ENCODE data around the gene HES4. TPM values are rescaled to one million over a fixed set of nuclear protein-coding genes. Genes with fewer than 3 reads are reported as not detected.
A peak's percentile ranks its signal among the peaks of the same experiment; 100 is the strongest.

HES4 gene
- total and polyA plus RNA-seq, 4 donors = 13.5 to 47.9 (median 27.1) TPM

DNA sequence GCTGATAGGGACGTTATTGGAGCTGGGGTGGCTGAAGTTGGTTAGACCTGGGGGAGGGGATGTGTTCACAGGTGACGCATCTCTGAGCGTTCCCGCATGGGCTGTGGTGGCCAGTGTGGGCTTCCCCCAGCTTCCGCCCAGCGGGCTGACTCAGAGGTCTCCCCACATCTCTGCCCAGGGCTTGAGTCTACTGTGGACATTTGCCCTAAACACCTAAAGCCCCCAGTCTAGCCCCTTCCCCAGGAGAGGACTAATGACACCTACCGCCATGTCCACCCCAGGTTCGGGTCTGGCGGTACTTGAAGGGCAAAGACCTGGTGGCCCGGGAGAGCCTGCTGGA, 22.0 kb upstream of the HES4 start:
- Histone ChIP-seq H3K27me3 (ENCODE audit: control insufficient read depth in 3 of 3, insufficient read depth in 3 of 3, low read length in 2 of 3) (no peaks in the 10 kb centered on the region), H3K36me3 (ENCODE audit: control insufficient read depth in 4 of 4, insufficient read depth in 4 of 4, low read length in 4 of 4) (no peaks in the 10 kb centered on the region), H3K27ac (ENCODE audit: low read depth in 1 of 2, low read length in 1 of 2) (no peak overlapping the region), H3K9me3 (ENCODE audit: control insufficient read depth in 4 of 4, insufficient read depth in 3 of 4, low read length in 3 of 4) (no peaks in the 10 kb centered on the region), H3K4me1 (ENCODE audit: control insufficient read depth in 5 of 5, insufficient read depth in 5 of 5, low read length in 5 of 5) (peaks cover 0 to 38% (median 29%) of the 10 kb centered on the region in 5 donors), H3K4me3 (no peak overlapping the region), H3K9ac (ENCODE audit: insufficient read depth in 1 of 2, low read length in 2 of 2) (no peak overlapping the region)
- DNase-seq (no peak), ATAC-seq (ENCODE audit: insufficient read depth, low FRiP score) (no peak)
- TF ChIP-seq, protein P1, sequence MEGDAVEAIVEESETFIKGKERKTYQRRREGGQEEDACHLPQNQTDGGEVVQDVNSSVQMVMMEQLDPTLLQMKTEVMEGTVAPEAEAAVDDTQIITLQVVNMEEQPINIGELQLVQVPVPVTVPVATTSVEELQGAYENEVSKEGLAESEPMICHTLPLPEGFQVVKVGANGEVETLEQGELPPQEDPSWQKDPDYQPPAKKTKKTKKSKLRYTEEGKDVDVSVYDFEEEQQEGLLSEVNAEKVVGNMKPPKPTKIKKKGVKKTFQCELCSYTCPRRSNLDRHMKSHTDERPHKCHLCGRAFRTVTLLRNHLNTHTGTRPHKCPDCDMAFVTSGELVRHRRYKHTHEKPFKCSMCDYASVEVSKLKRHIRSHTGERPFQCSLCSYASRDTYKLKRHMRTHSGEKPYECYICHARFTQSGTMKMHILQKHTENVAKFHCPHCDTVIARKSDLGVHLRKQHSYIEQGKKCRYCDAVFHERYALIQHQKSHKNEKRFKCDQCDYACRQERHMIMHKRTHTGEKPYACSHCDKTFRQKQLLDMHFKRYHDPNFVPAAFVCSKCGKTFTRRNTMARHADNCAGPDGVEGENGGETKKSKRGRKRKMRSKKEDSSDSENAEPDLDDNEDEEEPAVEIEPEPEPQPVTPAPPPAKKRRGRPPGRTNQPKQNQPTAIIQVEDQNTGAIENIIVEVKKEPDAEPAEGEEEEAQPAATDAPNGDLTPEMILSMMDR (IDR thresholded peaks at IDR 0.05; ENCODE audit: control extremely low read depth, extremely low read depth) = no peak
- WGBS, 2 donors = 86 to 87% methylated on average over 10 of the region's 10 CpGs

DNA sequence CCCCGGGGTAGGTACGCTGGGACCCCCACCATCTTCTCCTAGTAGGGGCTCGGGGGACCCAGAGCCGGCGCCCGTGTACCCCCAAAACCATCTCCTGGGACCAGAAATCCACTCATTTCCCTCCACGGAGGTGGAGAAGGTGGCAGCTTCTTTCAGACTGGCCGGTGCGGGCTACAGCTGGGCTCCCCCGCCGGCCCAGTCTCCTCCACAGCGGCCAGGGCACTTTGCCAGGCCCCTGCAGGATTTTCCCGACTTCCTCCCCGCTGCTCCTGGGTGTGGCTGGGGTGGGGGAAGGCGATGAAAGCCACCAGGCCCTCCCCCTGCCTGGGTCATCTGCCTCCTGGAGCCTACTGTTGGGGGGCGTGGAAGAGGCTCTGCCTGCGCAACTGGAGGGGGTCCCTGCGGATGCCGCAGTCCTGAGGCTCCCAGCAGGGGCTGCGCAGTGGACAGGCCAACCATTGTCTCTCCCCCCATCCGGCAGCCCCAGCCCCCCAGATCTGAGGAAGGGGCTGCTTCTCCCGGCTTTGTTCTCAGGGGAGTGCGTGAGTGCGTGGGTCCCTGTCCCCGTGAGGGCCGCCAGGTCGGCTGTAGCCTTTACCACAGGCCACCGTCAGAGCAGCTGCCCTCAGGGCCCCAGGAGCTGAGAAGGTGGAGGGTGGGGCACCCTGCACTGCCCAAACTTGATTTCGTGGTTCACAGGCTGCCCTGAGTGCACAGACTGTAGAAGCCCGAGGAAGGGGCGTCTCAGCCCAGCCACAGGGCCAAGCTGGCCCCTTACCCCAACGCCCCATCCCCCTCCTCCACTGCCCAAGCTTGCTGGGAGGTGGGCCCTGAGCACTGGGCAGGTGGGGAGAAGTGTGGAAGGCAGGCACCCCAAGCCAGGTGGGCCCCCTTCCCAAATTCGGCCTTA, 21.4 kb upstream of the HES4 start:
- Histone ChIP-seq H3K36me3 (ENCODE audit: control insufficient read depth in 4 of 4, insufficient read depth in 4 of 4, low read length in 4 of 4) (no peaks in the 10 kb centered on the region), H3K4me1 (ENCODE audit: control insufficient read depth in 5 of 5, insufficient read depth in 5 of 5, low read length in 5 of 5) (peaks cover 0 to 35% (median 27%) of the 10 kb centered on the region in 5 donors), H3K9me3 (ENCODE audit: control insufficient read depth in 4 of 4, insufficient read depth in 3 of 4, low read length in 3 of 4) (no peaks in the 10 kb centered on the region), H3K4me3 (peak overlapping the region; percentile 17), H3K9ac (ENCODE audit: insufficient read depth in 1 of 2, low read length in 2 of 2) (no peak overlapping the region), H3K27me3 (ENCODE audit: control insufficient read depth in 3 of 3, insufficient read depth in 3 of 3, low read length in 2 of 3) (no peaks in the 10 kb centered on the region), H3K27ac (ENCODE audit: low read depth in 1 of 2, low read length in 1 of 2) (peak overlapping the region in 1 of 2 donors; percentile 66)
- TF ChIP-seq, protein P1 (IDR thresholded peaks at IDR 0.05; ENCODE audit: control extremely low read depth, extremely low read depth) = no peak
- peak; percentile 86 to 93 (median 88) for DNase-seq
- no peak for ATAC-seq (ENCODE audit: insufficient read depth, low FRiP score)
- WGBS, 2 donors = 24 to 29% methylated on average over 33 of the region's 33 CpGs

GRCh38 chr1:1020415-1021009, 20.6 kb upstream of the HES4 start:
- Histone ChIP-seq H3K9ac (ENCODE audit: insufficient read depth in 1 of 2, low read length in 2 of 2) (no peak overlapping the region), H3K4me1 (ENCODE audit: control insufficient read depth in 5 of 5, insufficient read depth in 5 of 5, low read length in 5 of 5) (peaks cover 0 to 30% (median 22%) of the 10 kb centered on the region in 5 donors), H3K4me3 (peak overlapping the region; percentile 72), H3K27ac (ENCODE audit: low read depth in 1 of 2, low read length in 1 of 2) (peak overlapping the region; percentile 62 to 67), H3K9me3 (ENCODE audit: control insufficient read depth in 4 of 4, insufficient read depth in 3 of 4, low read length in 3 of 4) (no peaks in the 10 kb centered on the region), H3K27me3 (ENCODE audit: control insufficient read depth in 3 of 3, insufficient read depth in 3 of 3, low read length in 2 of 3) (no peaks in the 10 kb centered on the region), H3K36me3 (ENCODE audit: control insufficient read depth in 4 of 4, insufficient read depth in 4 of 4, low read length in 4 of 4) (no peaks in the 10 kb centered on the region)
- no peak for ATAC-seq (ENCODE audit: insufficient read depth, low FRiP score)
- WGBS, 2 donors = 0 to 1% methylated on average over 19 to 56 of the region's 59 CpGs
- DNase-seq = no peak
- TF ChIP-seq, protein P1 (IDR thresholded peaks at IDR 0.05; ENCODE audit: control extremely low read depth, extremely low read depth) = no peak
